Left cardiac atrium (tissue), 4 donors: ENCODE measurements around the gene NFIA. TPM values are rescaled to one million over a fixed set of nuclear protein-coding genes. Genes with fewer than 3 reads are reported as not detected.

Experiments
- ATAC-seq, 2 donors: fragments of 200-7000 bp; cut with Tn5 transposase; one replicate each; pipeline ENCODE4 v1.9.1; 2020; ENCODE audit warnings: mild to moderate bottlenecking in 2 of 2, moderate library complexity in 2 of 2
- DNase-seq: peaks from one replicate; pipeline ENCODE4 v3.0.0-alpha.2; 2020
- intact Hi-C, 2 donors: fragments of 100-400 bp; cut with DNase I; formaldehyde crosslinking; loops; one replicate each; pipeline versions ENCODE4 v1.14.1 to v1.15.1; 2022 to 2023
- total RNA-seq, 2 donors: library from RNA; stranded (reverse); fragmentation: NEBNext Ultra II Directional; extraction: Animal tissue kit (Norgen Biotek cat#: 25700); gene quantifications; one replicate each; pipeline ENCODE4 v1.2.1, GENCODE V29; 2021
- donor health status: DM: no; HTN: yes; CAD: no.
- donor health status: DM: no; HTN: yes; CAD: no; lungs with severe emphysema.
- donor health status: DM: yes; HTN: yes; CAD: no.
- donor health status: Dilated cardiomyopathy.

Gene NFIA
- total RNA-seq, 2 donors from 2014 or later = 94.1 to 97.8 TPM

DNA sequence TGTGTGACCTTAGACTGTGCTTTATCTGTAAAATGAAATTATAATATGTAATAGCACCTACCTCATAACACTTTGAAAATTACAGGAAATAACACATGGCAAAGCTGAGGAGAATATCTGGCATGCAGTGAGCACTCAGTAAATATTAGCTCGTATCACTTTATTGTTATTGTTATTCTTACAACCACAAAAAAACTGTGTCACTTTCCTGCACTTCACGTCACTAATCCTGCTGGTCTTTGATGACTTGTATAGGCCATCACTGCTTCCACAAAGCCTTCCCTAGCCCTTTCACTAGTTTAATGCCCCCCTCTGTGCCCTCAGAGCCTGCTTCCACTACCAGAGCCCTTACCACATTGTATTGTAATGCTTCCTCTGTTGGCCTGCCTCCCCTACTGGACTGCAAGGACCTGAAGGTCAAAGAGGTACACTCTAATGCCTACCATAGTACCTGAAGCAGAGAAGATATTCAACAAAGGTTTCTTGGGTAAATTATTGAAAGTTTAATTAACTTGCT lies 231.6 kb downstream of the NFIA start:
- ATAC-seq (no peak), DNase-seq (no peak)
- intact Hi-C loops = no loop called here

DNA sequence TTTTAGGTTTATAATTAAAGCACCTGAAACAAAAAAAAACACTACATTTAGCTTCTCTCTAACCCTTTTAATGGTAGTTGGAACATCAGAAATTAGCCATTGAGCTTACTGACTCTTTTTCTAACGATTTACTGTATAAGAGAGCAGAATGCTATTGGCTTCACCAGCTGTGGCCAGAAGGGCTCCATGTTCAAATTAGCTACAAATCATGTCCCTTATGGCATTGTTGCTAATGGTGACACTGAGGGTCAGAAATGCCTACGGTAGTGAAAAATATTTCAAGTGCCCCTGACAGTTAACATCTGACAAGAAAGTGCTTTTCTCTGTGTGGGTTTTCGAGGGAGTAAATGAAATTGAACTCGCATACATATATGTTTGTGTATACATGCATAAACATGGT lies 232.7 kb downstream of the NFIA start:
- DNase-seq (no peak), ATAC-seq (no peak)
- intact Hi-C loops = no loop called here

DNA sequence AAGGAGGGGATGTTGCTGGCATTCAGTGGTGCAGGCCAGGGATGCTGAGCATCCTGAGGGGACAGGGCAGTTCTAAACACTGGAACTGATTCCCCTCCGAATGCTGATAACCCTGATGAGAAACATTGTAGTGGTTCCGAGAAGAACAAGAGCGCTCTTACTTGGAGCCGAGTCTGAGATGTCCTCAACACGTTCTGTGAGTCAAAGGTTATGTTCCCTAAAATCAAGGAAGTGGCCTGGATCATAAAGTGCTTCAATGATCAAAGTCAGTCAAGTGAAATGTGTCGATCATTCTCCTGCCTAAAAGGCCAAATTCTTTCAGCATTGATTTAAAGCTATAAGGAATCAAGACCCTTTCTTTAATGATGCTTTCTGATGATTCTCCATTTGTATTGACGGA lies 234.1 kb downstream of the NFIA start:
- DNase-seq (no peak), ATAC-seq (no peak)
- intact Hi-C loops = no loop called here

DNA sequence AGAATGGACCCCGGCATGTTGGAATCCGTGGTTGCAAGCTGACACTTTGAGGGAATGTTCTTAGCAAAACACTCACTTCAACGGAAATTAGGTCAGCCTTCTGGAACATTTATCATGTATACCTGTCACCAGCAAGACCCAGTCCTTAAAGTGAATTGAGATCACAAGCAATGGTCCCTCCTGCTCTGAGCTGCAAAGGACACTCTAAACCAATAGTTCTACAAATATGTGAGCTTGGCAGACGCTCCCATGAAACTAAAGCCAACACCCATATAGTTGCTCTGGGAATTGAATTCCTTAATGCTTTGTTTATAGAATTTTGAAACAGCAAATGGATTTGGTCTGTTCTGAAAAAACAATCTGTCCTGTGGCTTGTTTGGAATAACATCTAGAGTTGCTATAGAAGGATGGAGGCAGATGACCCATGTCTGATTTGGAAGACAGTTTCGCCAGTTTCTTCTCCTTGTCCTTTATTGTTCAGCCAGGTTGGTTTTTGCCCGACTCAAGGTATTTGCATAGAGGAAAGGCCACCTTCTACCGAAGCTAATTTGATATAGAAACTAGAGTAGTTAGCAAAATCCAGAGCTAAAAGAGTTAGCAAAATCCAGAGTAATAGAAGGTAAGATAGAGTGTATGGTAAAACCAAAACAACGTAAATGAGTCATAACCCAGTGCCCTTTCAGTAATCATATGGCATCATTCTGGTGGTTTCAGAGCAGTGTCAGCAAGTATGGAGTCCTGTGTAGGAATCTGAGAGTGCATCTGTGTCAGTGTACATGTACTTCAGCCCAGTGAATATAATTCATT lies 236.2 kb downstream of the NFIA start:
- intact Hi-C loops = no loop called here
- DNase-seq (no peak), ATAC-seq (peak; percentile 73 to 89)

DNA sequence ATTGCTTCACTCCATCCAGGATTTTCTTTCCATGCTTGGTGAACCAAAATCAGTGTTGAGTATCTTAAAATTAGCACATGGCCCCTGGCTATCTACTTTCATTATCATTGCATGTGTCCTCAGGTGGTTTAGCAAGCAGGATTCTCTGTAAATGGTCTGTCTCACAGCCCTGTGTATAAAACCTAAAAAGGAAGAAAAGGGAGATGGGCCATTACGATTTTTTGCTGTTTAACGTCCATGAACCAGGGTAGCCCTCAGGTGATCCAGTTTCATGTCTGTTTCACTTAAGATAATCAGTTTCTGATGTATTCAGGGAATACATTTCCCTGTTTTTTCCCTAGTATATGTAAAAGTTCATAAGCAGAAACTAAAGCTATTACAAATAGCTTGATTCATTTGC lies 238.2 kb downstream of the NFIA start:
- intact Hi-C loops = no loop called here
- DNase-seq (no peak), ATAC-seq (no peak)

DNA sequence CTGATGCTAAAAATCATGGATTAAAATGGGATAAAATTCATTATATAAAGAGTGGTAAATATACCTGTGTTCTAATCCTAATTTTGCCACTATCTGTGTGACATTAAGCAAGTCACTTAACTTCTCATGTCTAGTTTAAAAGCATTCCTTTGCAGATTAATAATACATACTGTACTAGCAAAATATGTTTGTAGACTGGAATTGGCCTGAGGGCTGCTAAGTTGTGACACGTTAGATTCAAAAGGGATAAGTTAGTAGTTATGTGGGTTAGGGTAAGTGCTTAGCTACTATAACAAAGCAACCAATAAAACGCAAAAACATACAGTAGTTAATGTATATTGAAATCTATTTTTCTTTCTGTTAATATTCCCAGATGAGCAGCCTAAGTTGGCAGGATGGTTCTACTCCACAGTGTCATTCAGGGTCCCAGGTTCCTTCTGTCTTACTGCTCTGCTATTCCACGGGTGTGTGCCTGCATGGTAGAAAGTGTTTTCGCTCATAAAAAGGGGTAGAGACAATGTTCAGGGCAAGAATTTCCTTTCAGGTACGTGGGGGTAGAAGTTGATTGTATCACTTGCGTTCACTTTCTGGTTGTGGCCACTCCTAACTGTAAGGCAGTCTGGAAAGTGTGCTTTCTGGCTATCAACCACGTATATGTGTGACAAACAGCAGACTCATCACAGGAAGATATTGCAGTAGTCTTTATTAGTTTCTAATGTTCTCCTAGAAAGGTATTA lies 239.8 kb downstream of the NFIA start:
- no peak for ATAC-seq
- DNase-seq = no peak
- intact Hi-C loops = no loop called here

DNA sequence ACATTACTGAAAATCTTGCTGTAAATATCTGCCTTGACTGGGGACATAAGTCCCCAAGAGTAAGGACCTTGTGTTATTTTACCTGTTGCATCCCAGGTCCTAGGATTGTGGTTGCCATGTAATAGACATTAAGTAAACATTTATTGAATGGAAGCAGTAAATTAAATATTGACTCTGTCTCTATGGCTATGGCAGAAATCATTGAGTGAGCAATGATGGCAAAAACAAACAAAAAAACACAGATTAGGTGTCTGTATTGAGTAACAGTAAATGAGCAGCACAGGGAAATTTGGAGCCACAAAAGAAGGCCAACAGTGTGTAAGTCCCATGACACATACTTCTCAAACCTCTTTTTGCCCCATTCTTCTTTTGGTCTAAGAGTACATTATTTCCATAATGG lies 240.4 kb downstream of the NFIA start:
- ATAC-seq (no peak), DNase-seq (no peak)
- intact Hi-C loops = no loop called here

DNA sequence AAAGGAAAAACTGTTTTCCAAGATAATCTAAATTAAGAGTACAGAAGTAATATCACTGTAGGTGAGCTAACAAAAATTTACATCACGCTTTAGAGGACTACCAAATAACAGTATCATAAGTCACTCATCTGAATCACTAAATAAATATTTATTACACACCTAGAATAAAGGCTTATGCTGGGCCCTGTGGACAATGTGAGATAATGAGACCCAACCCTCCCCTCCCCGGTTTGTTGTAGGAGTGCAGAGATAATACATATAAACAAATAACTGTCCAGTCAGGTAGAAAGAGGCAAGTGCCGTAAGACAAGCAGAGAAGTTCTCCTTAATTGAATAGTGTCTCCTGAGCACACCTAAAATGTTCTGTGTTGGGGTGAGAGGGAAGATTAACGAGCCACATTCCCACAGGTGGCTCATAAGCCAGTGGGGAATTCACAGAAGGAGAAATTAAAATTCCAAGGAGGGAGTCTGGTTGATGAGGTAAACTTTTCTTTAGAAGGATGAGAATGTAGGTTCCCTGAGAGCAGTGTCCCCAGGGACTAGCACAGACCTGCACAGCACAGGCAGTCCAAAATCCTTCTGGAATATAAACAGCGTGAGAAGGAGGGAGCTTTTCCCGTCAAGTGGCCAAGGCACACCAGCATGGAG lies 241.4 kb downstream of the NFIA start:
- ATAC-seq = peak in 1 of 2 donors; percentile 22
- no peak for DNase-seq
- intact Hi-C loops = no loop called here

DNA sequence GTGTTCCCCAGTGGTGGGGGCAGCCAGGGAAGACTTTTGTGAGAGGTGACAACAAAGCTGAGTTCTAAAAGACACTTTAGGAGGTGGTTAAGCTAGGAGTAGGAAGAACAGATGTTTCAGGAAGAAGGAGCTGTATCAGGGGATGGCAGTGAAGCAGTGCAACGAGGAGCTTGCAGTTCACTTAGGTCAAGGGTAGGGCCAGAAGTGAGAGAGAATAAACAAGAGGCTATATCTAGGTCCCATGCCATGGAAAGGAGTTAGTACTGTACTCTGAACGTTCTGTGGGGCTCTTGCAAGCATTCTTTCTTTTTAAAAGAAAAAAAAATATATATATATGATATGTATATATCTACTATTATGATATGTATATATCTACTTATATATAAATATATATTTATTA lies 244.4 kb downstream of the NFIA start:
- DNase-seq (no peak), ATAC-seq (no peak)
- intact Hi-C loops = no loop called here

DNA sequence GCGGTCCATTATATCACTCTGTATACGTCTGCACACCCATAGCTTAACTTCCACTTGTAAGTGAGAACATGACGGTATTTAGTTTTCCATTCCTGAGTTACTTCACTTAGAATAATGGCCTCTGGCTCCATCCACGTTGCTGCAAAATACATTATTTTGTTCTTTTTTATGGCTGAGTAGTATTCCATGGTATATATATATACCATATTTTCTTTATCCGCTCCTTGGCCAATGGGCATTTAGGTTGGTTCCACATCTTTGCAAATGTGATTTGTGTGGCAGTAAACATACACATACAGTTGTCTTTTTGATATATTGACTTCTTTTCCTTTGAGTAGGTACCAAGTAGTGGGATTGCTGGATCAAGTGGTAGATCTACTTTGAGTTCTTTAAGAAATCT lies 245.1 kb downstream of the NFIA start:
- DNase-seq (no peak), ATAC-seq (no peak)
- intact Hi-C loops = no loop called here

DNA sequence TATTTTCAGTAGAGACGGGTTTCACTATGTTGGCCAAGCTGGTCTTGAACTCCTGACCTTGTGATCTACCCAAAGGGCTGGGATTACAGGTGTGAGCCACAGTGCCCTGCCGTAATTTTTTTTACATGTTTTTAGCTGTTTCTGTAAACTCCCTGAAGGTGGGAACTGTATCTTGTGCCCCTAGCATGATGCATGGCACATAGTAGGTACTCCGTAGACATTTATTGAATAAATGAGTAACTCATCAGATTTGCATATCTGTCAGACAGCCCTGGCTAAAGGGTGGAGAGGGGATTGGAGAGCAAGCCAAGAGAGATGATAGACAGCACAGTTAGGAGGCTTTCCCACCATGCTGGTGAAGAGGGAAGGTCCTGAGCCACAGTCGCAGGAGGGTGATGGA lies 247.2 kb downstream of the NFIA start:
- DNase-seq (no peak), ATAC-seq (no peak)
- intact Hi-C loops = no loop called here

DNA sequence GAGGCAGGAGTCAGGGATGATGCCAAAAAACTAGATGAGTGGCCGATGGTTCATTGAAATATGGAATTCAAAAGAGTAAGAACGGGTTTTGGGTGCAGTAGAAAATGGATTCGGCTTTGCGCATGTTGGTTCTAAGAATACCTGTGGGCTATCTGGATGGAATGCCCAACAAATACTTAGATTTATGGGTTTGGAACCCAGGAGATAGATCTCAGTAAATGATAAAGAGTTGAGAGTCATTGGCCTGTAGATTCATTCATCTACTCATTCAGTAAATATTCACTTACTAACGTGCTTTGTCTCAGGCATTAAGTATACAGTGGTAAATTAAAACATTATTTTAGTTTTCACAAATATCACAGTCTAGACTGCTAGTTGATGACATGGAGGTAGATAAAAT lies 247.7 kb downstream of the NFIA start:
- DNase-seq (no peak), ATAC-seq (no peak)
- intact Hi-C loops = no loop called here

DNA sequence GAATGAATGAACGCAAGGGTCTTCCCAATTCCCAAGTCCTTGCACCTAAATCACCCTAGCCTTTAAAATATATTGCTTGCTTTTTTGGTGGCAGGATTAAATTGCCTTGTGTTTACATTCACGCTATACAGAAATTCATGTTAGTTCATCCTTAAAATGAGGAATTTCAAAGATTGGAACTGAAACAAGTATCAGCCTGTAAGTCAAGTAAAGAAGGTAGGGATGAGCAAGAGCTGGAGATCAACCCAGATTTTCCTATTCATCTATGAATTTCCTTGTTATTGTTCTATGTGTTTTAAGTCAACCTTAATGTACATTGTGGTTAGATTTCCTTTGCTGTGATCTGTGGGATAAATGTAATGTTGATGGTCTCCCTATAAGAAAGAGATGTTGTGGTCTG lies 248.2 kb downstream of the NFIA start:
- no peak for DNase-seq
- intact Hi-C loops = no loop called here

DNA sequence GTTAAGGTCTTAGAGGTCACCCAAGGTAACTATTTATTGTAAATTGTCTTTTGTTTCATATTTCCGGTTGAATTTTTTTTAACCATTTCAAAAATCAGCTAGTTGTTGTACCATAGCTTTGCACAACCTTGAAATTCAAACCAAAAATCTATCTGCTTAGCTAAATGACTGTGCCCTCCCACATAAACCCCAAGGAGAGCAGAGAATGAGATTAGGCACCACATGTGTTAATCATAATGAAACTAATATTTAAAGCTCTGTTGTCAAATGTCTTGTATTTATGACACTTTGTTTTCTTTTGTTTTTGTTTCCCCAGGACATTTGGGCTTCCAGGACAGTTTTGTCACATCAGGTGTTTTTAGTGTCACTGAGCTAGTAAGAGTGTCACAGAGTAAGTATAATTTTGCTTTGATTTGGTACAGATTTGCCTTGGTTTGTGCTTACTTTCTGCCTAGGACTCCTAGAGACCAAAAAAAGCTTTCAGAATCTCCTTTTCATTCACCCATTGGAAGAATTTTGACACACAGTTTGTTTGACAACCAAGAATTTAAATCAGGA lies 249.9 kb downstream of the NFIA start:
- ATAC-seq (no peak), DNase-seq (no peak)
- intact Hi-C loops = no loop called here

More for the DNA sequence above, 248.2 kb downstream of the NFIA start:
- ATAC-seq = no peak

DNA sequence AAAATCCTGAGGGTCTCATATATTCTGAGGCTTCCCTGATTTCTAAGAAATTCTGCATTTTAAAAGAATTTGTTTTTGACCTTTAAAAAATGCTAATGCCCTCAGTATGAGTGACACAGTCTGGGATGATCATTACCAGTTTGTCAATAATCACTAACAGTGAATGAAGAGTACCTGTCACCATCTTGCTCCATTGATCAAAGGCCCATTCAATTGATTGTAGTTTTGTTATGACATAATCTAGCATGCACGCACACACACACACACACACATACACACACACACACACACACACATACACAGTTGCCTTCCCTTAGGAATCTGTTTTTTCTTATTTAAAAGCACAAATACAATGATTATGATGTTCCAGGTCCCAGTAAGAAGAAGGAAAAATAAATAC lies 250.4 kb downstream of the NFIA start:
- intact Hi-C loops = no loop called here
- DNase-seq (no peak), ATAC-seq (no peak)

DNA sequence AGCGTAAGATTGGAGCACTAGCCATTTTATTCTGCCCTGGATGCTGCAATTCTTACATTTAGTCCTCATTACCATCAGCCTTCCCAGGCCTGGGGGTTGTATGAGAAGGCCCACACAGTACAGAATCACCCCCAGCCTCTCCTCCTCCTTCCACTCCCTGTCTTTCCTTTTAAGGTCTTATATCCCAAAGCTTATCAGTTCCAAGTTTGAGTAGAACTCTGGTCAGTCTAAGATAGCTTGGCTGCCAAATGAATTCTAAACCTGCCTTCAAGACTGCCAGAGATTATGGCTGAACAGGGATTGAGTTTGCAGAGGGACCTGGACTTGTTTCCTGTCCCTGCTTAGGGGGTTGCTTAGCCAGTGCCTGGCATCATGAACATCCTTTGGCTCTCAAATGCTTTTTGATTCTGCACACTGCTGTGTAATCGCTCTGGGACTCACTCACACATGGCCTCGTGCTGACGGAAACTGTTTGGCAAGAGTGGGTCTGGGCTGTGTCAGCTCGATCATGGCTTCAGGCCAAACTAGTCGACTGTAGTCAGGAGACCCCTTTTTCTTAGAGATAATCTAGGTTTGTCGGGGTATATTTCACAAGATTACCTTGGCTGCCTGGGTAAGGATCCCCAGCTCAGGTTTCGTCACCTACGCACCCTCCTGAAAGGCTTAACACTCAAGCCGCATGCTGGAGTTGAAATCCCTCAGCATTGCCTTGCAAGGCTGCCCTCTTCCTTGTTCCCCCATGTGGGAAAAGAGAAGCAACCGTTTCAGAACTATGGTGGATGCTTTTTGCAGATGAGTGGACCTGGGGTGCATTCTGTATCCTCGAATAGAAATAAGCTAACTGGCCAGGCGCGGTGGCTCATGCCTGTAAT lies 252.6 kb downstream of the NFIA start:
- intact Hi-C loops = loop anchor here (5.0 kb wide), 3 partner anchors 117 to 283 kb away; no protein-coding TSS in a partner anchor
- ATAC-seq (peak; percentile 78 to 81), DNase-seq (peak; percentile 76)

DNA sequence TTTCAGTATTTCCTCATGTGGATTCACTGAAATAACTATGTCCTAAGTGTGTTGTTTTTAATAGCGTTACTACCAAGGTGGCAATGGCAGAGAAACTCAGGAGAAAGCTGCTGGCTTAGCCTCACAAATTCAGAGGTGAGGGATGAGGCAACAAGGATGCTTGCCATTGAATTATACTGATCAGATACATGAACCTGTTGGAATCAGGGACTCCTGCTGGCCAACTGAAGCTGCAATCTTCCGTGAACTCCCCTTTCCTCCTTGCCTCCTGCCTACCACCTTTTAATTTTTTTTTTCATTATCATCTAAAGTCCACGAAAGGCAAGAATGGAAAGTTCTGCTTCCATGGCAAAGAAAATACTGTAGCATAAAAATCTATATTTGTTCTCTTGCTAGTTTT lies 254.7 kb downstream of the NFIA start:
- intact Hi-C loops = loop anchor here (5.0 kb wide), 3 partner anchors 115 to 285 kb away; no protein-coding TSS in a partner anchor
- ATAC-seq = no peak
- no peak for DNase-seq

DNA sequence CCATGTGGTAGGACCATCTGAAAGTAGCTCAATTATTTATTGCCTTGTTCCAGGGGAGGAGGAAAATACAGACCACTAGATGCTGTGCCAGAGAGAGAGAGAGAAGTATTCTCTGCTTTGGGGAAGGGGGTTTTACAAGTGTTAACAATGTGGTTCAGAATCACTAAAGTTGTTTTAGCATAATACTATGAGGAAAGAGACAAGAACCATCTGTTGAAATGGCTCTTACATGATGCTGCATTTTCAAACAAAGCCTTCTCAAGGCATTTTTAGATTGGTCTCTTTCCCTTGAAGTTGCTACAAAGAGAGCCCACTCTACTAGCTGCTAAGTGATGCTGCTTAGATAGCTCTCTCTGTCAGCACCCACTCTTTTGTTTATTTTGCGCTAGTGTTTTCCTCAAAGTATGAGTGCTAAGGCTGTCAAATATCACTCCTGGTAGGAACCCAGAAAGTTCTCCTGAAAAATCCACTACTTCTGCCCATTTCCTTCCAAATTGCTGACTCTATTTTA lies 255.1 kb downstream of the NFIA start:
- peak in 1 of 2 donors; percentile 3 for ATAC-seq

More for the DNA sequence above, 255.1 kb downstream of the NFIA start:
- intact Hi-C loops = loop anchor here (5.0 kb wide), 3 partner anchors 115 to 285 kb away; no protein-coding TSS in a partner anchor
- DNase-seq = no peak
